Measurements from ENCODE around the gene FXYD2. TPM values are rescaled to one million over a fixed set of nuclear protein-coding genes. Genes with fewer than 3 reads are reported as not detected.

Gene FXYD2
- total RNA-seq, 1 experiment from 2014 or later: not detected

DNA sequence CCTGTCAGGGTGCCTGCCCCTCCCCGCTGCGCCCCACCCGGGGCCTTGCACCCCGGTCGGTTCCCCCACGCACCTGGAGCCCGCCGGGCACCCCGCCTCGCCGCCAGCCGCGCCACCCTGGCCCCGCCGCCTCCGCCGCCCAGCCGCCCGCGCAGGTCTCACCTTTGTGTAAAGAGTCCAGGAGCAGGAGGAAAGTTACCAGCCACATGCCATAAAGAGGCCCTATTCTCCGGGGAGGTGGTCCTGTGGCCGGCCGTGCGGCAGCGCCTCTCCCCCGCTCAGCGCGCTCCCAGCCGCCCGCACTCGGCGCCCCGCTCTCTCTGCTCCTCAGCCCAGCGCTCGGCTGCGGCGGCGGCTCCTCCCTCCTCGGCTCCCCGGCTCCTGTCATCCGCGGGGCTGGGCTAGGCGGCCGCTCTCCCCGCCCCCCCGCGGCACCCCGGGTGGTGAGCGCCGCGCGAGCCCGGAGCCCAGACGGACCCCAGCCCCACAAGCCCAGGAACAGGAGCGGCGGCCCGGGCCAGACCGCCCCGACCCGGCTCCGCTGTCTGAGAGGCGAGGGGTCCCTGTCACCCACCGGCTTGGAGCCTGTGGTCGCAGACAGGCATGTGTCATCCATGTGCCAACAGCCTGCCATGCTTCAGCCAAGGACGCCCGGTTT lies 27.5 kb downstream of the FXYD2 start, which contains the start of gene DSCAML1:
DSCAML1 (minus strand) TSS at position 345 of the 658 bp plus-strand sequence; CDS start at position 208, 137 bp downstream.
- H3K4me3 ChIP-seq: no peak within 1 kb of the TSS
- ChIA-PET POLR2A (ENCODE audit: unreplicated experiment) (no interaction called here), CTCF (no interaction called here)
- BruUV-seq (replicated peaks): no TSS peak
- H3K9me3 ChIP-seq (ENCODE audit: insufficient read depth, low read depth): no peaks in the 10 kb centered on the region
- TF ChIP-seq, protein P1, sequence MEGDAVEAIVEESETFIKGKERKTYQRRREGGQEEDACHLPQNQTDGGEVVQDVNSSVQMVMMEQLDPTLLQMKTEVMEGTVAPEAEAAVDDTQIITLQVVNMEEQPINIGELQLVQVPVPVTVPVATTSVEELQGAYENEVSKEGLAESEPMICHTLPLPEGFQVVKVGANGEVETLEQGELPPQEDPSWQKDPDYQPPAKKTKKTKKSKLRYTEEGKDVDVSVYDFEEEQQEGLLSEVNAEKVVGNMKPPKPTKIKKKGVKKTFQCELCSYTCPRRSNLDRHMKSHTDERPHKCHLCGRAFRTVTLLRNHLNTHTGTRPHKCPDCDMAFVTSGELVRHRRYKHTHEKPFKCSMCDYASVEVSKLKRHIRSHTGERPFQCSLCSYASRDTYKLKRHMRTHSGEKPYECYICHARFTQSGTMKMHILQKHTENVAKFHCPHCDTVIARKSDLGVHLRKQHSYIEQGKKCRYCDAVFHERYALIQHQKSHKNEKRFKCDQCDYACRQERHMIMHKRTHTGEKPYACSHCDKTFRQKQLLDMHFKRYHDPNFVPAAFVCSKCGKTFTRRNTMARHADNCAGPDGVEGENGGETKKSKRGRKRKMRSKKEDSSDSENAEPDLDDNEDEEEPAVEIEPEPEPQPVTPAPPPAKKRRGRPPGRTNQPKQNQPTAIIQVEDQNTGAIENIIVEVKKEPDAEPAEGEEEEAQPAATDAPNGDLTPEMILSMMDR (conservative IDR thresholded peaks at IDR 0.05): no peak
- no peak for TF ChIP-seq EZH2 (IDR thresholded peaks at IDR 0.05; ENCODE audit: low read depth)
- intact Hi-C loops (cut with micrococcal nuclease; ENCODE audit: unreplicated experiment): no loop called here
- H3K9me2 ChIP-seq (ENCODE audit: insufficient read depth): no peaks in the 10 kb centered on the region
- DNase-seq: no peak
- peaks cover 80% of the 10 kb centered on the region for H3K27me3 ChIP-seq (ENCODE audit: insufficient read depth, low read depth)
- H3K79me2 ChIP-seq (ENCODE audit: low read depth): no peaks in the 10 kb centered on the region
- no peaks in the 10 kb centered on the region for H3K36me3 ChIP-seq (ENCODE audit: low read depth)
- no peaks in the 10 kb centered on the region for H3F3A ChIP-seq (ENCODE audit: insufficient read depth, low read depth)
- H3K27ac ChIP-seq: no peak within 1 kb of the TSS
- H3K4me1 ChIP-seq (replicated peaks; ENCODE audit: insufficient read depth): no peaks in the 10 kb centered on the region
- H2AFZ ChIP-seq: no peak within 1 kb of the TSS
- no peak within 1 kb of the TSS for H3K4me2 ChIP-seq
- H4K20me1 ChIP-seq (ENCODE audit: insufficient read depth): no peaks in the 10 kb centered on the region

DNA sequence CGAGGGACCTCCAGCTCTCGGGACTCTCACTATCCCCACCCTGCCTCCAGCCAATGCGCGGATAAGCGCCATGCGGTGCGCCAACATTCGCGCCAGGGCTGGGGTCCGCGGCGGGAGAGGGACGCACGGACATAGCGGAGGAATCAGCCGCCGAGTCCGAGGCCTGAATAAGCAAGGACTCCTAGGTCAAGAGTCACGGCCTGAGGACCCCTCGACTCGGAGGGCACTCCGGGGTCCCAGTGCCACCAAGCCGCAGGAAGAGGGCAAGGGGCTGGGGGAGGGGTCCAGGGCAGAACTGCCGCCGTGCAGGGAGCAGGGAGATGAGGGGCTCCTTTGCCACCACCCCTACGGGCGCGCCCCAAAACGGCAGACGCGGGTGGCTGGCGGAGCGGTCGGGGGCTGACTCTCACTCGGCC lies 28.1 kb downstream of the FXYD2 start:
- Histone ChIP-seq H3K4me2 (no peak overlapping the region), H3K27me3 (ENCODE audit: insufficient read depth, low read depth) (peaks cover 80% of the 10 kb centered on the region), H3K4me1 (replicated peaks; ENCODE audit: insufficient read depth) (no peaks in the 10 kb centered on the region), H2AFZ (no peak overlapping the region), H4K20me1 (ENCODE audit: insufficient read depth) (no peaks in the 10 kb centered on the region), H3K36me3 (ENCODE audit: low read depth) (no peaks in the 10 kb centered on the region), H3K27ac (no peak overlapping the region), H3K4me3 (no peak overlapping the region), H3F3A (ENCODE audit: insufficient read depth, low read depth) (no peaks in the 10 kb centered on the region), H3K9me3 (ENCODE audit: insufficient read depth, low read depth) (no peaks in the 10 kb centered on the region), H3K79me2 (ENCODE audit: low read depth) (no peaks in the 10 kb centered on the region), H3K9me2 (ENCODE audit: insufficient read depth) (no peaks in the 10 kb centered on the region)
- DNase-seq: no peak
- no TSS peak for BruUV-seq (replicated peaks)
- TF ChIP-seq EZH2 (IDR thresholded peaks at IDR 0.05; ENCODE audit: low read depth): no peak
- TF ChIP-seq, protein P1 (conservative IDR thresholded peaks at IDR 0.05): no peak
- POLR2A ChIA-PET (ENCODE audit: unreplicated experiment): no interaction called here
- intact Hi-C loops (cut with micrococcal nuclease; ENCODE audit: unreplicated experiment): no loop called here
- CTCF ChIA-PET: no interaction called here

DNA sequence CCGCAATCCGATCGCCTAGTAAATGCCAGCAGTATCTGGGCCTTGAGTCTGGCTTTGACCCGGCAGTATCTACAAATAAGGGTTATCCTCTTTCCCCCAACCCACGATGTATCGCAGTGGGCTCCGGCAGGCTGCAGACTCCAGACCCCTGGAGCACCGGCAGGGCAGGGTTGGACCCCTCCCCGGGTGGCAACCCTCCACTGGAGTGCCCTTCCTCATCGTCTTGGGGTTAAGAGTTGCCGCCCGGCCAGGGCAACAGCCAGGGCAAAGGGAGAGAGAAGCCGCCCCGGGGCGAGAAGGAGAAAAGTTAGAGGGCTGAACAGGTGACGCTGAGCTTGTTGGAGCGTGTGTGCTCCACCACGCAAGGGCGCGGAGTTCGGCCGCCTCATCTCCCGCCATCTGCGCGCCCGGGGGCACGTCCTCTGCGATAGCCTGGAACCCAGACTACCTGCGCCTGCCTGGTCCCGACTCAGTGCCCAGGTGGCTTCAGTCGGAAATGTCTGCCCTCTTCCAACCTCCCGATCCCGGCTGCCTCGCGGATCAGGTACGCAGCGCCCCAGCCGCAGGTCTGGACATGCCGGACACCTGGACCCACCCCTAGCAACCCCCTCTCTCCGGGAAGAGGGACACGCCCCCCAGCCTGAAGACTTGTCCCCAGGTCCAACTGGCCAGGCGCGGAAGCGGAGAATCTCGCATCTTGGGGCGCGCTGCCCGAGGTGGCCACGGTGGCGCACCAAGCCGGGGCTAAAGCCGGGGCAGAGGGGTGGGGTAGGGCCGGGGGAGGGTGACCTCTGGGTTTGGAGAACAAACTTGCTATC lies 28.7 kb downstream of the FXYD2 start:
- Histone ChIP-seq H3K36me3 (ENCODE audit: low read depth) (no peaks in the 10 kb centered on the region), H3F3A (ENCODE audit: insufficient read depth, low read depth) (no peaks in the 10 kb centered on the region), H3K4me1 (replicated peaks; ENCODE audit: insufficient read depth) (no peaks in the 10 kb centered on the region), H3K4me2 (no peak overlapping the region), H3K79me2 (ENCODE audit: low read depth) (no peaks in the 10 kb centered on the region), H3K27me3 (ENCODE audit: insufficient read depth, low read depth) (peaks cover 80% of the 10 kb centered on the region), H3K27ac (no peak overlapping the region), H3K9me2 (ENCODE audit: insufficient read depth) (no peaks in the 10 kb centered on the region), H3K4me3 (no peak overlapping the region), H4K20me1 (ENCODE audit: insufficient read depth) (no peaks in the 10 kb centered on the region), H3K9me3 (ENCODE audit: insufficient read depth, low read depth) (no peaks in the 10 kb centered on the region), H2AFZ (no peak overlapping the region)
- no TSS peak for BruUV-seq (replicated peaks)
- intact Hi-C loops (cut with micrococcal nuclease; ENCODE audit: unreplicated experiment): no loop called here
- no peak for DNase-seq
- no peak for TF ChIP-seq EZH2 (IDR thresholded peaks at IDR 0.05; ENCODE audit: low read depth)
- TF ChIP-seq, protein P1 (conservative IDR thresholded peaks at IDR 0.05): no peak
- ChIA-PET POLR2A (ENCODE audit: unreplicated experiment) (no interaction called here), CTCF (no interaction called here)

All from PC-9 (cell line).